B cell (primary cell): Measurements from ENCODE around the gene BARHL1.

Experiments used
- EZH2 ChIP-seq: IDR thresholded peaks from 2 replicates; pipeline ENCODE4 v1.6.1; 2012; ENCODE audit warnings: borderline replicate concordance, low read depth, mild to moderate bottlenecking, moderate library complexity, low read length; ENCODE audit not compliant: insufficient read depth, poor library complexity, severe bottlenecking
- TF ChIP-seq, protein P1 (sequence below): fragments of 200-600 bp; IDR thresholded peaks from one replicate; pipeline ENCODE4 v1.8.0; 2022; ENCODE audit warnings: antibody characterized with exemption, mild to moderate bottlenecking

- TF ChIP-seq, protein P1, sequence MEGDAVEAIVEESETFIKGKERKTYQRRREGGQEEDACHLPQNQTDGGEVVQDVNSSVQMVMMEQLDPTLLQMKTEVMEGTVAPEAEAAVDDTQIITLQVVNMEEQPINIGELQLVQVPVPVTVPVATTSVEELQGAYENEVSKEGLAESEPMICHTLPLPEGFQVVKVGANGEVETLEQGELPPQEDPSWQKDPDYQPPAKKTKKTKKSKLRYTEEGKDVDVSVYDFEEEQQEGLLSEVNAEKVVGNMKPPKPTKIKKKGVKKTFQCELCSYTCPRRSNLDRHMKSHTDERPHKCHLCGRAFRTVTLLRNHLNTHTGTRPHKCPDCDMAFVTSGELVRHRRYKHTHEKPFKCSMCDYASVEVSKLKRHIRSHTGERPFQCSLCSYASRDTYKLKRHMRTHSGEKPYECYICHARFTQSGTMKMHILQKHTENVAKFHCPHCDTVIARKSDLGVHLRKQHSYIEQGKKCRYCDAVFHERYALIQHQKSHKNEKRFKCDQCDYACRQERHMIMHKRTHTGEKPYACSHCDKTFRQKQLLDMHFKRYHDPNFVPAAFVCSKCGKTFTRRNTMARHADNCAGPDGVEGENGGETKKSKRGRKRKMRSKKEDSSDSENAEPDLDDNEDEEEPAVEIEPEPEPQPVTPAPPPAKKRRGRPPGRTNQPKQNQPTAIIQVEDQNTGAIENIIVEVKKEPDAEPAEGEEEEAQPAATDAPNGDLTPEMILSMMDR, result no peak
- no peak for TF ChIP-seq EZH2
Measured at GRCh38 chr9:132588098-132588497, 5.7 kb downstream of the BARHL1 start.
